Hindlimb muscle (tissue), 1 donor: Measurements from ENCODE around the gene TMPRSS11A. TPM values are rescaled to one million over a fixed set of nuclear protein-coding genes. Genes with fewer than 3 reads are reported as not detected.

ENCODE experiments used
- DNase-seq: peaks from one replicate; pipeline ENCODE4 v3.0.0-alpha.2; 2013
- polyA plus RNA-seq: library from polyadenylated mRNA; unstranded; fragments of 120-200 nt; gene quantifications from one replicate; pipeline ENCODE4 v1.2.1, GENCODE V29; 2013; ENCODE audit not compliant: insufficient read length

TMPRSS11A gene
- polyA plus RNA-seq, 1 donor: 0.12 TPM

DNA sequence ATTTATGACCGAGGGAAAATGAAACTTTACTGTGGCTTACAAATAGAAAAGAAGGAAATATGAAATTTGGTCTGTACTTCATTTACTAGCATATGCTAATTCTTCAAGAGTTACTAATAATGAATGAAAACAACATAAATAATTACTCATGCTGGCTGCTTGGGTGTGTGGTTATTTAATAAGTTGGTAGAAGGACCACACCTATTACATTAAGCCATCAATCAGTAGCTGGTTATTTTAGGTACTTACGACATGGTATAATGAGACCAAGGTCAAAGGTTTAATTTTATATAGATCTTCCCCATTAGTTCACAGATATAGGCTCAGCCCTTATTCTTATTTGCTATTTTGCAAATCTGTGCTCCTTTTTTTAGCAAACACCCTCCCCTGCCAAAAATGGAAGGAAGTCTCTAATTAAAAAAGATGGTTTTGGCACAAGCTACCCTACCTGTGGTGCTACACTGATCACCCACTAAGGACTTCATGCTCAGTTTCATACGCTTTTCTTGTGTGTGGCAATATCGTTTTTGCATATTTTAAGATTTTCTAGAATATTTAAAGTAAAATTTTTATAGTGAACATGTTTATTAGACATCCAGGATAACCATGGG is 93.6 kb downstream of the TMPRSS11A start:
- no peak for DNase-seq

DNA sequence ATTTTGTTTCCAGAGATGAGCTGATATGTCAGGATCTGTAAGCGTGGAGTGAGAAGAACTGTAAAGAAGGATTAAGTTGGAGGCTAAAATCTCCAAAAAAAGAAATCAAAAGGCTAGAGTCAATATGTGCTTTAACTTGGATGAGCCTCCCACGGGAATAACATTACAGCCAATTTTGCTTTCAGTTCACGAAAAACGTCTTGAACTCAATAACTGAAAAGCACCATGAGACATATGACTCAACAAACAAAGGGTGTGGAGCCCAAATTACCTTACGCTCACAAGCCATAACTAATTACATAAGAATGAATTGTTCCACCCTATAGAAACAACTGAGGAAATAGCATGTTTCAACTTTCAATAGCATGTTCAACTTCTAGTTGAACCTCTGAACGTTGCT is 101.8 kb downstream of the TMPRSS11A start:
- DNase-seq: peak; percentile 33

Other genes starting within 250 kb of the TMPRSS11A start
- 0.50 TPM for gene GNRHR, start 209.1 kb downstream of the TMPRSS11A start, polyA plus RNA-seq
- 0.08 TPM for gene TMPRSS11D, start 79.5 kb downstream of the TMPRSS11A start, polyA plus RNA-seq
- gene TMPRSS11F, start 166.4 kb upstream of the TMPRSS11A start, polyA plus RNA-seq: not detected